Mesothelial cell of epicardium (in vitro differentiated cells): ENCODE results near the gene AHNAK2. TPM values are rescaled to one million over a fixed set of nuclear protein-coding genes. Genes with fewer than 3 reads are reported as not detected.
A peak's percentile ranks its signal among the peaks of the same experiment; 100 is the strongest.

Experiments used
- DNase-seq, 2 experiments: peaks; one replicate each; pipeline ENCODE4 v3.0.0; 2021; ENCODE audit warnings: low spot score in 2 of 2; ENCODE audit not compliant: unreplicated experiment in 2 of 2
- H3K27ac Mint-ChIP-seq: 2 replicates; pipeline ENCODE4 v1.8.0; 2021; ENCODE audit warnings: mixed read lengths
- H3K27me3 Mint-ChIP-seq: 2 replicates; pipeline ENCODE4 v1.8.0; 2021; ENCODE audit warnings: low read depth, mixed read lengths
- H3K36me3 Mint-ChIP-seq: 2 replicates; pipeline ENCODE4 v1.8.0; 2021; ENCODE audit warnings: mixed read lengths
- H3K4me1 Mint-ChIP-seq: 2 replicates; pipeline ENCODE4 v1.8.0; 2021; ENCODE audit warnings: mixed read lengths
- H3K4me3 Mint-ChIP-seq: 2 replicates; pipeline ENCODE4 v1.8.0; 2021; ENCODE audit warnings: mild to moderate bottlenecking, moderate library complexity, mixed read lengths
- H3K9me3 Mint-ChIP-seq: 2 replicates; pipeline ENCODE4 v1.8.0; 2021; ENCODE audit warnings: mixed read lengths
- total RNA-seq: library from RNA; stranded (reverse); gene quantifications from 3 replicates; pipeline ENCODE4 v1.2.1, GENCODE V29; 2021
- TF ChIP-seq, protein P1 (sequence below): fragments of 200-600 bp; sonication (generic); IDR thresholded peaks from one replicate; pipeline ENCODE4 v1.5.0; 2021; ENCODE audit warnings: antibody characterized with exemption; ENCODE audit not compliant: unreplicated experiment

The AHNAK2 gene
- total RNA-seq, 1 donor from 2014 or later: 2.8 TPM

DNA sequence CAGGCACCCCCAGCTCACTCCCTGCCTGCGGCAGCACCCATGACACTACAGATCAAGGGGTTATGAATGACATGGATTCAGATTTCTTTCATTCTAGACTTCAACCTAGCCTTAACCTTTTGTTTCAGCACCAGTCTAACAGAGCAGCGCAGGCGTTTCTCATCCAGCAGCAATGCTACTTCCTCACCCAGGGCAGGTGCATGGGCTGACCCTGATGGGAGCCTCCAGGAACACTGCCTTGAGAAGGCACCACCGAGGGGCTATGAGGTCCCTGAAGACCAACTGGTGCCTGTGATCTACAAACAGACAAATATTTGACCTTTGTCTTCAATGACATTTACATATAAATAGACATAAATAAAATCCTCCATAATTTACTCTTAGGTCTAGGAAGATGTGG is 31.9 kb upstream of the AHNAK2 start:
- H3K36me3 Mint-ChIP-seq: peaks cover 5% of the 10 kb centered on the region
- H3K4me3 Mint-ChIP-seq: no peak overlapping the region
- H3K9me3 Mint-ChIP-seq: no peaks in the 10 kb centered on the region
- no peaks in the 10 kb centered on the region for H3K27me3 Mint-ChIP-seq
- H3K27ac Mint-ChIP-seq: peak overlapping the region; percentile 10
- no peak for DNase-seq
- H3K4me1 Mint-ChIP-seq: peaks cover 27% of the 10 kb centered on the region
- TF ChIP-seq, protein P1, sequence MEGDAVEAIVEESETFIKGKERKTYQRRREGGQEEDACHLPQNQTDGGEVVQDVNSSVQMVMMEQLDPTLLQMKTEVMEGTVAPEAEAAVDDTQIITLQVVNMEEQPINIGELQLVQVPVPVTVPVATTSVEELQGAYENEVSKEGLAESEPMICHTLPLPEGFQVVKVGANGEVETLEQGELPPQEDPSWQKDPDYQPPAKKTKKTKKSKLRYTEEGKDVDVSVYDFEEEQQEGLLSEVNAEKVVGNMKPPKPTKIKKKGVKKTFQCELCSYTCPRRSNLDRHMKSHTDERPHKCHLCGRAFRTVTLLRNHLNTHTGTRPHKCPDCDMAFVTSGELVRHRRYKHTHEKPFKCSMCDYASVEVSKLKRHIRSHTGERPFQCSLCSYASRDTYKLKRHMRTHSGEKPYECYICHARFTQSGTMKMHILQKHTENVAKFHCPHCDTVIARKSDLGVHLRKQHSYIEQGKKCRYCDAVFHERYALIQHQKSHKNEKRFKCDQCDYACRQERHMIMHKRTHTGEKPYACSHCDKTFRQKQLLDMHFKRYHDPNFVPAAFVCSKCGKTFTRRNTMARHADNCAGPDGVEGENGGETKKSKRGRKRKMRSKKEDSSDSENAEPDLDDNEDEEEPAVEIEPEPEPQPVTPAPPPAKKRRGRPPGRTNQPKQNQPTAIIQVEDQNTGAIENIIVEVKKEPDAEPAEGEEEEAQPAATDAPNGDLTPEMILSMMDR: no peak

DNA sequence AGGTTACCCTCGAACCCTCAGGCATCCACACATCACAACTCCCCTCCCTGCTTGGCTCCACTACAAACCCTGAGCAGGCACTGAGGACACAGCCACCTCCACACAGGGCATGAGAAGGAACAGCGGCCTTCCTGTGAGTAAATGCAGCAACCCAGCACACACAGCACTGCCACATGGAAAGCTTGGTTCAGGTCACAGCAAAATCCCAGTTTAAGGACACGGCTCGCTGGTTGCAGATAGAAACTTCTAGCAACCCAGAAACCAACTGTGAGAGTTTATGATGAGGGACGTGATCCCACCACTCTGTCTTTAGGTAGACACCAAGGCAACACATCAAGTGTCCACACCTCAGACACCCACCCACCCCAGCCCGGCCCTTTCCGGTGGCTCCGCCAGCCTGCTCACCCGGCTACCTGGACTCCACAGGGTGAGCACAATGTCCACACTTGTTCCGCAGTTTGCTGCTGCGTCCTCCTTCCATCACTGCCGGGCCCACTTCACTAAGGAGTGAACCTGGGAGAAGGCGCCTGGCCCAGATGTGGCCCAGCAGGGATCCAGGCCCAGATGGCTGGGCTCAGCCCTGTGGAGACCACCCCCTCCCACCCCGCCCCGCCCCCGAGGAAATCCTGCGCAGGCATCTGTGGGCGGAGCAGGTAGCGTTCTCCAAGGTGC is 29.6 kb upstream of the AHNAK2 start:
- TF ChIP-seq, protein P1: no peak

DNA sequence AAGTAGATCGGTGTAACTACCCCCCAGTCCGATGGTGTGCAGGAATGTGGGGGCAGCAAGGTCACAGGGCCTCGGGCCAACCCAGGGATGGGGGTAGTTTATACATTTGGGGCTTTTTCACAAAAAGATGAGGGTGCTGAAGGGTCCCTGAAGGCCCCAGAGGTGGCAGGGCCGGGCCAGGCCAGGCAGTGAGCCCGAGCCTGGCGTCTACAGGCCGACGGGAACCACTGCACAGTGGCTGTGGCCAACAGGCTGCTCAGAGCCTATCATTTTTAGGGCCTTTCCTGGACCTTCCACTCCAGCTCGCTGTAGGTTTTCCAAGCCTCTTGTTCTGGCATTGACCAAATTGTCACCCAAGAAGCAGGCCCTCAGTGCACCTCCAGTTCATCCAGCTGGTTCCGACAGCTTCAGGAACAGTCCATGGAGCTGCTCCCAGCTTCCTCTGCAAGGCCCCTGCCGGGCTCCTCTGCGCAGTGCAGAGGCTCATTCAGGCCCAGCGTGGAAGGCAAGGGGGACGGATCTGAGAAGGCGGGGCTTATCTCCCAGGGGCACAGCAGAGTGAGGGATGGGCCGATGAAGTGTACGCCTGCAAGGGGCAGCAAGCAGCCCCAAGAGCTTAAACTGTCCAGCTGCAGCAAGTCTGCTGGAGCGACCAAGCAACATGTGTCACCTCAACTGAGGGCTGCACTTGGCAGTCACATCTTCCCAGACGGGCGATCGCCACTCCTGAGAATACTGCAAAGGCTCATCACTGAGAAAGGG is 28.8 kb upstream of the AHNAK2 start:
- Mint-ChIP-seq H3K27ac (no peak overlapping the region), H3K36me3 (peaks cover 5% of the 10 kb centered on the region), H3K4me3 (no peak overlapping the region), H3K27me3 (no peaks in the 10 kb centered on the region), H3K4me1 (peaks cover 4% of the 10 kb centered on the region), H3K9me3 (no peaks in the 10 kb centered on the region)
- TF ChIP-seq, protein P1: no peak
- DNase-seq: no peak

More for the DNA sequence above, 29.6 kb upstream of the AHNAK2 start:
- no peaks in the 10 kb centered on the region for H3K9me3 Mint-ChIP-seq
- peaks cover 5% of the 10 kb centered on the region for H3K36me3 Mint-ChIP-seq
- H3K27ac Mint-ChIP-seq: no peak overlapping the region
- no peak overlapping the region for H3K4me3 Mint-ChIP-seq
- no peaks in the 10 kb centered on the region for H3K27me3 Mint-ChIP-seq
- no peak for DNase-seq
- peaks cover 9% of the 10 kb centered on the region for H3K4me1 Mint-ChIP-seq

DNA sequence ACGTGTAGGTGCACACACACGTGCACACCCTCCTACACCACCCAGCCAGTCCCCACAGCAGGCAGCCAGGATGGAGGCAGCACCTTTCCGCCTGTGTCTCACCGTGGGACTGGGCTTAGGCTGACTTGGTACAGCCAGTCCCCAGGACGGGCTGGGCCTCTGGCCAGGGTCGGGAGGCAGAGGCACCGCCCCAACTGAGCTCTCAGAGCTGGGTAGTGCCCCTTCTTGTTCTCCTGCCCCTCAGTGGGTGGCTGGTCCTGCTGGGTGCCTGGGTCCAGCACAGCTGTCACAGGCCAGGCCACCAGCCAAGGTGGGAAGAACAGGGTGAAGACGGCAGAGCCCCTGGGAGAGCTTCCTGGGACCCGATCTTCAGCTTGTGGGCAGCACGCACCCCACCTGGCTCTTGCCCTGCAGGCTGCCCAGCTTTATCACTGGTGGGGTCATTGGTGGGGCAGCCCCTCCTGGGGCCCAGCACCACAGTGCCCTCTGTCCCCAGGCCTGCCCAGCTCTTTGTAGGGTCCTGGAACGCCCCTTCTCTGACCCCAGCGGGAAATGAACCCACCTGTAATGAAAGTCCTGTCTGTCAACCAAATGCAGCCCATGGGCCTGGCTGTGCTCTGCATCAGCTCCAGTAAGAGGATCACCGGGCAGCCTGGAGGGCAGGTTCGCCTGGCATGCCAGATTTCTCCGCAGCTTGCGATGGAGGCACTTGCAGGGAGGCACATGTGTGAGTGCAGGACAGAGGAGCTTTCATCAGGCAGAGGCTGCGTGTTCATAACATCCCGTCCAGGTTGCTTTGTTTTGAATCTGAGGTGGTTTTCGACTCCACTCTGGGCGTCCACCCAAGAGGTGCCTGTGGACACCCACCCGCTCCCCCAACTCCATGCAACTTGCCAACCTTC is 28.0 kb upstream of the AHNAK2 start:
- no peak for DNase-seq
- H3K36me3 Mint-ChIP-seq: peaks cover 5% of the 10 kb centered on the region
- TF ChIP-seq, protein P1: no peak
- H3K9me3 Mint-ChIP-seq: no peaks in the 10 kb centered on the region
- H3K4me3 Mint-ChIP-seq: no peak overlapping the region
- H3K4me1 Mint-ChIP-seq: no peaks in the 10 kb centered on the region
- H3K27me3 Mint-ChIP-seq: no peaks in the 10 kb centered on the region
- no peak overlapping the region for H3K27ac Mint-ChIP-seq

DNA sequence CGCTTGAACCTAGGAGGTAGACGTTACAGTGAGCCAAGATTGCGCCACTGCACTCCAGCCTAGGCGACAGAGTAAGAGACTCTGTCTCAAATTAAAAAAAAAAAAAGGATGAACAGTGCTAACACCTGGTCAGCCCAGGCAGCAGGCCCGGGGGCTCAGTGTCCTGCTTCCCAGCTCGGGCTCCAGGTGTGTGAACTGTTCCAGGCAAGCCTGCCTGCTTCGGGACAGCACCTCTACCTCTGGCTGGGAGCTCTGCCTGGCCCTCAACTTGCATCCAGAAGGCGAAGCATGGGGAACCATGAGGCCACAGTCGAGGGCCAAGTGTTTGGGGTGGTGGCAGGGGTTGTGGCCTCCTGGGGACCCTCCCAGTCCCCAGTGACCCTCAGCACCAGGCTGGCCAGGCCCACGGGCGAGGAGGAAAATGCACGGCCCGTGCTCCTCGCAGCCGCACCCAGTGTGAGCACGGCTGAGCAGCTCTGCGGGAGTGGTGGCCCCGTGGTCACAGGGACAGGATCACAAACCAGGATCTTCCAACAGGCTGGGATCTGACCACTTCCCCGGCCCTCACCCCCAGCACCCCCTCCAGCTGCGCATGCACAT is 27.3 kb upstream of the AHNAK2 start:
- Mint-ChIP-seq H3K4me3 (no peak overlapping the region), H3K9me3 (no peaks in the 10 kb centered on the region), H3K4me1 (no peaks in the 10 kb centered on the region), H3K27me3 (no peaks in the 10 kb centered on the region), H3K36me3 (peaks cover 3% of the 10 kb centered on the region), H3K27ac (no peak overlapping the region)
- TF ChIP-seq, protein P1: no peak
- no peak for DNase-seq
